Activated naive CD4-positive, alpha-beta T cell (primary cell): ENCODE results near the gene NEURL1B.
"Not testable (repeated sequence)": the region's sequence is repeated elsewhere in the genome, so short reads cannot be mapped to it uniquely, and the experiment has no call there.

Source experiments
- DNase-seq, 4 experiments: peaks; one replicate each; lab custom pipeline; 2025; lab: John Stamatoyannopoulos, UW

The NEURL1B gene, protein sequence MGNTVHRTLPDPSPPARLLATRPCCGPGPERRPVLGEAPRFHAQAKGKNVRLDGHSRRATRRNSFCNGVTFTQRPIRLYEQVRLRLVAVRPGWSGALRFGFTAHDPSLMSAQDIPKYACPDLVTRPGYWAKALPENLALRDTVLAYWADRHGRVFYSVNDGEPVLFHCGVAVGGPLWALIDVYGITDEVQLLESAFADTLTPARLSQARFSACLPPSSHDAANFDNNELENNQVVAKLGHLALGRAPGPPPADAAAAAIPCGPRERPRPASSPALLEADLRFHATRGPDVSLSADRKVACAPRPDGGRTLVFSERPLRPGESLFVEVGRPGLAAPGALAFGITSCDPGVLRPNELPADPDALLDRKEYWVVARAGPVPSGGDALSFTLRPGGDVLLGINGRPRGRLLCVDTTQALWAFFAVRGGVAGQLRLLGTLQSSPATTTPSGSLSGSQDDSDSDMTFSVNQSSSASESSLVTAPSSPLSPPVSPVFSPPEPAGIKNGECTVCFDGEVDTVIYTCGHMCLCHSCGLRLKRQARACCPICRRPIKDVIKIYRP

DNA sequence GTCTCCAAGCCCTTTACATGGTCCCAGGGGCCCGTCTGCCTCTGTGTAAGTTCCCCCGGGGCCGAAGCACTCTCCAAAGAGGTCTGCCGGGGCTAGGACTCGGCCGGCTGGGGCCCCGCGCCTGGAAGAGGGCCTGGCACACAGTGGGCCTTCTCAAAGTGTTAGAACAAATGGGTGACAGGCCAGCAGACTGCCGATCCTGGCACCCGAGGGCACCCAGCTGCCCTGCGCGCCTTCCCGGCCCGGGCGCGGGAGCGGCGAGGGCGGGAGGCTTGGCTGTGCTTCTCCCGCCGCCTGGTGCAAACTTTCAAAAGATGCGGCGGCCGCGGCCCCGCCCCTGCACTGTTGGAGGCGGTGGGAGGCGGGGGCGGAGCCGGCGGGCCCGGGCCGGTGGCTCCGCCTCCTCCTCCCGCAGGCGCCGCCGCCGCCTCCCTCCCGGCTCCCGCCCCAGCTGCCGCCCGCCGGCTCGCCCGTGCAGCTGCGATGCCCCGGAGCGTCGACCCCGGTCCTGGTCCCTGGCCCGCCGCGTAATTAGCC is at the start of gene NEURL1B:
NEURL1B (plus strand) TSS at position 442 of the 537 bp plus-strand sequence. CDS start 144 bp downstream, outside the sequence.
- peak in 1 of 4 experiments; percentile 2 for DNase-seq

DNA sequence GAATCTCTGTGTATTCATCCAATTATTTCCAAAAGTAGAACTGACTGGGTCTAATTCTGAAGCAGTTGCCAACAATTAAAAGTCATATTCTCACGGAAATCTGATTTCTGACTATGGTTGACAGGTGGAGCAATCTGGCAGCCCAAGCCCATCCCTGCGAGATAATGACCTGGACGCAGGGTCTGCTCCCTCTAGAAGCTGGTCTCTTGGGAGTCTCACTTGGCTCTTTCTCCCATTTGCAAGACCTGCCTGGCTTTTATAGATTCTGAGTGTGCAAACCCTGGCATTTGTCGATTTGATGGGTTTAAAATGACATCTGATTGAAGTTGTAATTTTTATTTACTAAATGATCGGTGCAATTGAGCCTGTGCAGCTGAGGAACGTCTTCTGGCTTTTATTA is 49.4 kb upstream of the NEURL1B start:
- DNase-seq = no peak

DNA sequence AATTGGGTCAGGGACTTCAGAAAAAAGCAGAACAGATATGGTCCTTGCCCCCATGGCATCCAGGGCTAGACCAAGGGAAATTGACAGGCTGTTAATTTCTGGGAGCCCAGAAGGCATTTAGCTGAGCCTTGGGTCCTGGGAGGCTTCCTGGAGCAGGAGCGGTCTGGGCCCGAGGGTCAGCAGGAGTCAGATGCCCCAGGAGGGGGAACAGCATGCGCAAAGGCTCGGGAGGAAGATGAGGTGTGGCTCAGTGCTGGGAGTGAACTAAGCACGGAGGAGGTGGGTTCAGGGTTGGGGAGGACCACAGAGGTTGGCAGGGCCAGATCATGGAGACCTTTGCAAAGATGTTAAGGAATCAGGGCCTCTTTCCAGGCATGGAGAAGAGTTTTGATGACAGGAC is 48.2 kb upstream of the NEURL1B start:
- no peak for DNase-seq

DNA sequence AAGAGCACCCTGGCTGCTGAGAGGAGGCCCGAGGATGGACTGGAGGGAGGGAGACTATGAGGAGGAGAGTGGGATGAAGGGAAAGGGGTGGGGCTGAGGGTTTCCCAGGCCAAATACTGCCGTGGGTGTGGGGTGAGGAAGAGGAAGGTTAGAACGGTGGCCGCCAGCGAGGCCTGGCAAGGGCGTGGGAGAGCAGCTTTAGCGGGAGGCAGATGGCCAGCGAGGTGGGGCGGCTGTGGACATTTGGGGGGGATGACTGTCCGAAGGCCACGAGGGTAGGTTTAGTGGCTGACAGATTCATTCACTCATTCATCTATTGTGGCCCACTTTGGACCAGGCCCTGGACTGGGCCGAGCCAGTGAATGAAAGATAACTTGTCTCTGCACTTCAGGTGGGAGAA is 47.8 kb upstream of the NEURL1B start:
- DNase-seq = no peak

DNA sequence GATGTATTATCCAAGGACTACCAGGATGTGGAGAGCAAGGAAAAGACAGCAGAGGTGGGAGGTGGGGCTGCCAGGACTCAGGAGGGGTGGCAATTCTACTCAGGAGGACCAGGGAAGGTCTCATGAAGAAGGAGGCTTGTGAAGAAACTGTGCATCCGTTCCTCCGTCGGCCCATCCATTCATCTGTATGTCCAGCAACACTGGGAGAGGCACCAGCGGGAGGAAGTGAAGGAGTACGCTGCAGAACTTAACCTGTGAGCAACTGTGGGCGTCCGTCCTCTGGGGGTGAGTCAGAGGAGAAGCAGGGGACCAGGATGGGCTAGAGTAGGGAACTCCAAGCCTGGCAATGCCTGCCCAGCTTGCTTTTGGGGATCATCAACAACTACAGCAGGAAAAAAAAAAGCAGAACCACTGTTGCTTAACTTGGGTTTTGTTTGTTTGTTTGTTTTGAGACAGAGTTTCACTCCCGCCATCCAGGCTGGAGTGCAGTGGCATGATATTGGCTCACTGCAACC is 47.3 kb upstream of the NEURL1B start:
- DNase-seq = no peak

DNA sequence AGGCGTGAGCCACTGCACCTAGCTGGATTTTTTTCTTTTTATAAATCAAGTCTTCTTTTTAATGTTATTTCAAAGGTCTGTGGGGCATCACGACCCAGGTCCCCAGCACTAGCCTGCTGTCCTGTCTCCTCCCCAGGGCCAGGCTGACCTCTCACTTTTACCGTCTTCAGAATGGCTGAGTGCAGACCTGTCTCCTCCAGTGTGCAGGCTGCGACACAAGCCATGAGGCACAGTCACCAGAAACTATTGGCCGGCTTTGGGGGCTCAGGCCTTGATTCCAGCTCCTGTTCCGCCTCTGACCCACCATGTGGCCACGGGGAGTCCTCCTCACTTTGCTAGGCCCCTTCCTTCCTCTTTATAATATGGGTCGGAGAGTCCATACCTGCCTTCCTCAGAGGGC is 46.6 kb upstream of the NEURL1B start:
- DNase-seq = no peak

DNA sequence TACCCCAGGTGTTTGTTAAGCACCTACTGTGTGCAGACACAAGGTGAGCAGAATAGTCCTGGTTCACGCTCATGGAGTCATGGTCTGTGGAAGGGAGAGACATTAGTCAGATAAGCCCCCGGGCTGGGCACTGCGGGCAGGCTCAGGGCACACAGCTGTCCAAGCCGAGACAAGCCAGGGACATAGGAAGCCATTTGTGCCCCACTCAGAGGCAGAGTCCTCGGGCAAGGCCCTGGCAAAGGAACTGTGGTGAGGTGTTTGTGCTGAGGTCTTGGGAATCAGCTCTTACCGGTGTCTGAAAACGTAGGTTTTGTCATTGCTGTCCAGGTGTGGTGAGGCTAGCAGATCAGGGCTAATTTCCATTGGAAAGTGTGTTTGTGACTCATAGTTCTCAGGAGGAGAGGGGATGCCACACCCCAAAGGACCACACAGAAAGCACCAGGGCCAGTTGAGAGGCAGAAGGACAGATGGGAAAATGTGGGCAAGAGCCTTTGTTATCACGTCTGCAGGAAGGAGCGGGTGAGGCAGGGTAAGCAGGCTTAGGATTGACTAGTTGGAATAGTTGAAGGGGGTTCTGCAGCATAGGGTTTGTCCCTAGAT is 46.1 kb upstream of the NEURL1B start:
- DNase-seq = no peak

DNA sequence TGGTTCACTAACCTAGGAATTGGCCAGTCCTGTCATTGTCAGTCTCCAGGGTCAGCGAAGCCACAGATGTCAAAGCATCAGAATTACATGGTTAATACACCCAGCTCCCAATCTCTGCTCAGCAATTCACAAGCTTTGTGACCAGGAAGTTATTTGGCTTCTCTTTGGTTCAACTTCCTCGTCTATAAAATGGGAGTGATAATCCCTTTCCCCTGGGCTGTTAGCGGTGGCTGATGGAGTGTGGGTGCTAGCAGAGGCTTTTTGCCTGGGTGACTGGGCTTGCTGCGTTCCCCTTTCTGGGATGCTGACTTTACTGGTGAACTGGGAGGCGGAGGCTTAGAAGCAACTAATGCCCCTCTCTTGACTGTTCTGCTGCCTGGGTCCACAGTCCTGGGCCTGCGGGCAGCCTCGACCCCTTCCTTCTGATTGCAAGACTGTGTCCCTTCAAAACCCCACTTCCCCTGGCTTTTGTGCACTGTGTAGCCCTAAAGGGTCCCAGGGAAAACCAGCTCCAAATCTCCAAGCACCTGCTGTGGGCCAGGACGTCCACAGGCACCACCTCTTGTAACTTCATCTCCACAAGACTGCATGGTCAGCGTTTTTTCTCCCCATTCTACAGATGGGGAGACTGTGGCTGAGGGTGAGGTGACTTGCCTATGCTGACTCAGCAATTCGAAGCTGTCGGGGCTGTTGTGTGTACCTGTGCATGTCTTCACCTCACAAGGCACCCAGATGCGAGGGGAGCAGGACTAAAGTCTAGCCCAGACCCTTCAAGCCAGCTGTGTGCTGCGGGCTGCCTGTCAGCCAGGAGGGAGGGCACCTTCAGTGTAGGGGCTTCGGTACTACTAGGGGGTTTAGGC is 45.2 kb upstream of the NEURL1B start:
- no peak for DNase-seq

DNA sequence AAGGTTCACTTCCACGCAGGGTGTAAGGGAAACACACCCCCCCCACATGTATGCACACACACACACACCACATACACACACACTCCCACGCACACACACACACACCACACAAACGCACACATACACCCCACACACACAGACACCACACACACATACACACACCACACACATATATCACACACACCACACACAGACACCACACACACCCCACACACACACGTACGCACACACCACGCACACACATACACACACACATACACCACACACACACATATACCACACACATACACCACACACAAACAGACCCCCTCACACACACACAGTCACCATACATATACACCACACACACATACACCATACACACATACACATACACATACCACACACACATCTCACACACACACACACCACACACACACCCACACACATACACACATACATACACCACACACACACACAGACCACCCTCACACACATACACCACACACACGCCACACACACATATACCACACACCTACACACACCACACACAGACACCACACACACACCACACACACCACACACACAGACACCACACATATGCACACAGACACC is 44.3 kb upstream of the NEURL1B start:
- DNase-seq = no peak

DNA sequence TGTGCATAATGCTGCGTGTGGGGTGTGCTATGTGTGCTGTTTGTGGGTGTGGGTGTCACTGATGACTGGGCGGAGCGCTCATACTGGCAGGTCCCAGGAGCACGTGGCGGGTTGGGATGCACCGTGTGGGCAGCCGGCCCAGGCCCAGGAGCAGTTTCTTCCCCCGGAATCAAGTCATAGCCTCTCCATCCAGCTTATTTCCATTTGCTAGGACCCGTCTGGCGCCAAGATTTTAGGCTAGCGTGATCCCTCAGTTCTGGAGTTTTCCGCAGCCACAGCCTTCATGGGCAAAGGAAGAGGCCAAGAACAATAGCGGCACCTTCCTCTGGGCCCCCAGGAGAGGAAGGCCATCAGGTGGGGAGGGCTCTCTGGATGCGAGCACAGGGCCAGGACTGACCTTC is 43.3 kb upstream of the NEURL1B start:
- no peak for DNase-seq

DNA sequence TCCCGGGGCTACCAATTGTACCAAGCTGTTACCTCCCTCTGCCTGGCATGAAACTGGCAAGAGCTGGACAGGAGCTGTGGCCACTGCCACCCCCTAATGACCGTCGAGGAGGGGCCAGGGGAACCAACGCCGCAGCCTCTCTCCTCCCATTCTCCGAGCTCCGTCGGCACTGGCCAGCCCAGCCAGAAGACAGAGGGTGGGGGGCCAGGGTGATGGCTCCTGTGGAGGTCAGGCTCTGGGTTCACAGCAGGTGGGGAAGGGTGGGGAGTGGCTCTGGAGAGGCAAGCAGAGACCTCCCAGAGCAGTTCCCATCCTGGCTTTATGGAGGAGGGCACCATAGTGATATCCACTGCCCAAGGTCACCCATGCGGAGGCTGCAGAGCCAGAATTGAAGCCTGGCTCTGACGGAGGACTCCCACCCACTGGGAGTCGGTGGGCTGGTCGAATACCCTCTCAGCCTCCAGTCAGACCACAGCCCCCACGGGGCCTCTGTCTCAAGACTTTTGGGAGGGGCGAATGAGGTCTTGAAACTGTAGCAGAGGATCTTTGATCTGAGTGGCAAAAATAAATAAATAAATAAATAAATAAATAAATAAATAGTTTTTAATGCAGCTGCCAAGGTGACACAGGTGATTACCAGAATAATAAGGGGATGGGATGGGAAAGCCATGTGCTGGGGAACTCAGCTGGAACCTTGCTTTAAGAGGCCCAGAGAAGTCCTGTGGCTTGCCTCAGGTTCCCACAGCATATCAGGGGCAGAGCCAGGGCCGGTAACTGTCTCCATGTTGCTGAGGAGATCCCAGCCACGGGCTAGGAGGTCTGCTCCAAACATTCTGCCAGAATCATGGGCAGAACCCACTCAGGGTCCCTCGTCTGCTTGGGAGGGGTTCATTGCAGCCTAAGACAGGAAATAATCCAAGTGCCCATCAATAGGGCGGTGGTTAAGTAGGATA is 42.5 kb upstream of the NEURL1B start:
- no peak for DNase-seq

DNA sequence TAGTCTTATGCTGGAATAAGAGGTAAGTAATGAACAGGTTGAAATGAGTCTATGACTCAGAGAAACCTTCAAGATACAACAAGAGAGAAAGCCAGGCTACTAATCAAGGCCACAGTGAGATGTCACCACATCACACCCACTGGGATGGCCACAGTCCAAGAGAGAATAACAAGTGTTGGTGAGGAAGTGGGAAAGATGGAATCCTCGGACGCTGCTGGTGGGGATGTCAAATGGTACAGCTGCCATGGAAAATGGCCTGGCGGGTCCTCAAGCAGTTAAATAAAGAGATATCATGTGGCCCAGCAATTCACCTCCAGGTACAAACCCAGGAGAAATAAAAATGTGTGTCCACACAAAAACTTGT is 41.9 kb upstream of the NEURL1B start:
- no peak for DNase-seq

DNA sequence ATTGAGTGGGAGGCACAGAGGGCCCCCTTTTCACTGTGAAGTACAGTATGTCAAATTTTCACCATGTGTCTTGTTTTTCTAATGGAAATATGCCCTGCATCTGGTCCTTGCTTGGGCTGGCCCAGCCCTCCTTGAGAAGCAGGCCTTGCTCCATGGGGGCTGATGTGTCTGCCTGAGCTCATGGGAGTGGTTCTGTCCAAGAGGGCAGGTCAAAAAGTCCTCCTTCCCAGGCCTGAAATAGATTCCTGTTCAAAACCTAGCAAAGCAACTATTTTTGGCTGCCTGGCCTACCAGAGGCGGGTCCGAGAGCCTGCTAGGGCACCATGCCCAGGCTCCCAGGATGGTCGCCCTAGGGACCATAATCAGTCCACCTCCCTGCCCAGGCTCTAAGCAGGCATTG is 40.5 kb upstream of the NEURL1B start:
- DNase-seq = no peak

DNA sequence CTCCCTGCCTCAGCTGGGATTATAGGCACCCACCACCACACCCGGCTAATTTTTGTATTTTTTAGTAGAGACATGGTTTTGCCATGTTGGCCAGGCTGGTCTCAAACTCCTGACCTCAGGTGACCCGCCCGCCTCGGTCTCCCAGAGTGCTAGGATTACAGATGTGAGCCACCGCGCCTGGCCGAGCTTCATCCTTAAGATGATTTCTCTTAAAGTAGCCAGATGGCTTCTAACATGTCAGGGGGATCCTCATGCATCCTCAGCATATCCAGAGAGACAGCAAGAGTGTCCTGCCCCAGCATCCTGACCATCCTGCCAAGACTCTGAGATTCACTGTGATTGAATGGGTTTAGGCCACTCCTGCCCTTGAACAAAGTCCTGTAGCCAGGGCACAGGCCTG is 39.5 kb upstream of the NEURL1B start:
- not testable (repeated sequence) for DNase-seq

DNA sequence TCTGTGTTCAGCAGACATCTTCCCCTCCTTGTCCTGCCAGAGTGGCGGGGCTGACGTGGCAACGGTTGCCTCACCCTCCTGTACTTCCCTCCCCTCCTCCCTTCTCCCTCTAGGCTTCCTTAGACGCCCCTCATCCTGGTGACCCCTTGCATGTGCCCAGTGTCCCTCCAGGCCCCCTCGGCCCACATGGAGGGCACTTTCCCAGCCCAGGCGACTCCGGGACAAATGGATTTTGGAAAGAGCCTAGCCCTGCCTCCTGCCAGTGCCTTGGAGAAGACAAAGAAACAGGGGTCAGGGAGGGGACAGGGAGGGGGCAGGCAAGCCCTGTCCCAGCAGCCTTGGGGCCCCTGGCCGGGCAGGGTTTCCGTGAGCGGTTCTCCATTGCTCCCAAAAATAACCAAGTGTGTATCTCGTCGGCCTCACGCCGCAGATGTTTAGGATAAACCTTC is 38.3 kb upstream of the NEURL1B start:
- DNase-seq = no peak

DNA sequence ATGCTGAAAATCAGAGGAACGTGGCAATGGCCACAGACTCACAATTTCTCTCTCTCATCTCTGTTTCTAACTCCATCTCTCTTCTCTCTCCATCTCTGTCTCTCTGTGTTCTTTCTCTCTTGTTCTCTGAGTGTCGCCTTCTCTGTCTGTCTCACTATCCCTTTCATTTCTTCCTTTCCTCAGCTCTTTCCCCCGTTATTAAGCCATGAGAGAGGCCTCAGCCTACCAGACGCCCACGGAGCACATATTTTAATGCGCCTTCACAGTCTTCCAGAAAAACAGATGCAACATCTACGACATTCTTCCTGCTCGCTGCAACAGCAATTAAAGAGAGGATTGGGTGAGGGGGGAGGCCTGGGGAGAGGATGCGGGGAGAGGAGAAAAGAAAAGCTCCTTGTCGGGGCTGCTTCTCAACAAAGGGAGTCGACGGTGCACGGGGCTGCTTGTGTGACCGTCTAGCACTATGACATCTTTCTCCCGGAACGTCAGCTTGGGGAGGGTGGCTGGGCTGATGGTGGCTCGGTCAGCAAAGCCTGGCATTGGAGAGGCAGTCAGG is 37.7 kb upstream of the NEURL1B start:
- no peak for DNase-seq

DNA sequence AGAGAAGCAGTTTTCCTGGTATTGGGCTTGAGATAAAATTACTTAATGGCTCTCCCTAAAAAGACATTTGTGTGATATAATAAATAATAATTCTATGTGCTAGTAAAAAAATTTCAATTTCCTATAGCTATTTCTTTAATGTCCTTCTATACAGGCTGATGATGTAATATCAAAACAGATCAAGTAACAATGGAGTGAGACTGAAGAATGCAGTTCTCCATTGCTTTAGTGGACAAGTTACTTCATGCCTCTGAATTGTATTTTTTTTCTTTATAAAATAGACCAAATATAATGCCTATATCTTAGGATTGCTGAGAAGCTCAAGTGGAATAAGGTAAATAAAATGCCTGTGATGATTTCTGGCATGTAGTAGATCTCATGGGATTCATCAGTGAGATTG is 35.6 kb upstream of the NEURL1B start:
- no peak for DNase-seq

DNA sequence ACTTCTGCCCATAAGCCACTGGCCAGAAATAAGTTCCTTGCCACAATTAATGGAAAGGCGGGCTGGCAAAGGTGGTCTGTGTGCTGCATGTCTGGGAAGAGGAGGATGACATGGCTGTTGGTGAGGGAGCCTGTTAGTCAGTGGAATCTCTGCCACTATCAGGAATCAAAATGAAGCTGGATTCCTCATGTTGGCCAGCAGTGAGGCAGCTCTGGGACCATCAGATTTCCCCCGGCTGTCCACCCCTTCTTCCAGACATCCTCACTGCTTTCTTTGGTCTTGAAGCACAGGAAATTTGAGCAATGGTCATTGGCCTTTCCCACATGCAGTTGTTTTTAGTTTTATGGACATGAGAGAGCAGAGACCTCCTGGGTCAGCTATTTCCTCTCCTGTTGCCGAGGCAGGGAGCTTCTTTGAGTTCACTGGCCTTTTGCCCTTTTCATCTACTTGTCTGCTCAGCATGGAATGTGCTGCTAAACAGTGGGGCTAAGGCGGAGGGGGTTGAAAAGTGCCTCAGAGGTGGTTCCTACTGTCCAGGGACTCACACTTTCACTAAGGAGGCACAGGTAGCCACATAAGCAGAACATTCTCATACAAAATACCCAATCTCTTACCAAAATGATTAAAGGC is 34.8 kb upstream of the NEURL1B start:
- no peak for DNase-seq

DNA sequence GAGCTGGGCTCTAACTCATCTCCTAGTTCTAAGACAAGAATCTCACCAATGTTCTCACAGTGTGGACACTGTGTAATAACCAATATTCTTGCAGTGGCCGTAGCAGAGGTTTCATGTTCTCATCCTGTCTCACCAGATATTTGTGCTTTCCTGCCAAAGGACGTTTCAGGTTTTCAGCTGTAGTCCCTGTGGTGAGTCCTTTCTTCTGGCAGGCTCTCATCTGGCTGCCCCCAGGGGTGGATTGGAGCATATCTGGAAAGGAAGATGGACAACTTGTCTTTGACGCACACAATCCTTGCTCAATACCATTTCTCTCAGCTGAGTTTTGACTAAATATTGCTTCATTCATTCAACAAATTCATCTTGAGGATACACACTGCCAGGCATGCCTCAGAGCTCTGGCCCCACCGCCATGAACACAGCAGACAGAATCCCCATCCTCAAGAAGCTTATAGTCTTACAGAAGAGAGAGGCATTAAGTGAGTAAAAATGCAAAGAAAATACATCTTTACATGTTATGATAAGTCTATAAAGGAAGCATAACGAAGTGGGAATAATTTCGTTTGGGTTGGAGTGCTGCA is 33.8 kb upstream of the NEURL1B start:
- no peak for DNase-seq
